ENCODE data around the gene BIN2.

- TF ChIP-seq EP300 (IDR thresholded peaks at IDR 0.05) (no peak), POLR2A (IDR thresholded peaks at IDR 0.05) (no peak), CTCF (IDR thresholded peaks at IDR 0.05) (no peak), POLR2AphosphoS5 (IDR thresholded peaks at IDR 0.05) (no peak)
Measured at GRCh38 chr12:51362307-51362706, 38.3 kb upstream of the BIN2 start.
